B cell (primary cell): ENCODE results near the gene NINJ2. TPM values are rescaled to one million over a fixed set of nuclear protein-coding genes. Genes with fewer than 3 reads are reported as not detected.

Experiments
- ATAC-seq: fragments of 200-7000 bp; cut with Tn5 transposase; one replicate; pipeline ENCODE4 v1.10.0; 2021; ENCODE audit warnings: low read depth, mild to moderate bottlenecking, moderate number of reproducible peaks, moderate library complexity
- CTCF ChIA-PET: fragments of 350-600 bp; sonication (Branson Sonifier 250); formaldehyde crosslinking; loops from one replicate; lab custom pipeline; 2021; ENCODE audit warnings: antibody characterized with exemption, inconsistent platforms; lab: Charles Lee
- POLR2A ChIA-PET: fragments of 350-600 bp; sonication (Branson Sonifier 250); formaldehyde crosslinking; loops from one replicate; lab custom pipeline; 2021; ENCODE audit warnings: antibody characterized with exemption; lab: Charles Lee
- DNase-seq: peaks from one replicate; pipeline ENCODE4 v3.0.0; 2013
- H2AFZ ChIP-seq: 2 replicates; pipeline ENCODE4 v1.6.1; 2012; ENCODE audit warnings: mild to moderate bottlenecking, low read depth, low read length; ENCODE audit not compliant: insufficient read depth, poor library complexity, severe bottlenecking
- H3K27ac ChIP-seq, 2 donors: 1 replicate in 1 of 2; 2 replicates in 1 of 2; pipeline ENCODE4 v1.5.1; 2012 to 2013; ENCODE audit warnings: low read length in 2 of 2, mild to moderate bottlenecking in 2 of 2, moderate library complexity in 1 of 2
- H3K27me3 ChIP-seq, 4 experiments: fragments of 200-600 bp in 1 of 4; sonication (generic) in 1 of 4; replicated peaks in 1 of 4; 1 replicate in 2 of 4; 2 replicates in 2 of 4; pipeline versions ENCODE4 v1.6.1 to v1.7.0; 2013 to 2016; ENCODE audit warnings: low read length in 3 of 4, mild to moderate bottlenecking in 2 of 4, mixed read lengths in 1 of 4, moderate library complexity in 1 of 4; ENCODE audit not compliant: insufficient read depth in 4 of 4, control insufficient read depth in 3 of 4; ENCODE audit errors: control extremely low read depth in 1 of 4
- H3K36me3 ChIP-seq, 2 experiments: replicated peaks in 1 of 2; 1 replicate in 1 of 2; 2 replicates in 1 of 2; pipeline versions ENCODE4 v1.6.1 to v1.7.1; 2013; ENCODE audit warnings: low read length in 1 of 2; ENCODE audit not compliant: insufficient read depth in 2 of 2, control insufficient read depth in 1 of 2; ENCODE audit errors: control extremely low read depth in 1 of 2, extremely low read depth in 1 of 2
- H3K4me1 ChIP-seq, 2 donors: fragments of 200-600 bp in 1 of 2; sonication (generic) in 1 of 2; 1 replicate in 1 of 2; 2 replicates in 1 of 2; pipeline versions ENCODE4 v1.5.1 to v1.6.1; 2013 to 2017; ENCODE audit warnings: low read length in 2 of 2; ENCODE audit not compliant: control insufficient read depth in 2 of 2, insufficient read depth in 2 of 2
- H3K4me2 ChIP-seq: replicated peaks from 2 replicates; pipeline ENCODE3; 2012; ENCODE audit warnings: mild to moderate bottlenecking, low read depth, low read length; ENCODE audit not compliant: poor library complexity, severe bottlenecking
- H3K4me3 ChIP-seq, 5 experiments: fragments of 200-600 bp in 1 of 5; sonication (generic) in 1 of 5; 1 replicate in 3 of 5; 2 replicates in 2 of 5; pipeline versions ENCODE4 v1.5.1 to v1.7.0; 2011 to 2016; ENCODE audit warnings: low read length in 4 of 5, mild to moderate bottlenecking in 4 of 5, low read depth in 2 of 5, control low read depth in 1 of 5, moderate library complexity in 1 of 5; ENCODE audit not compliant: insufficient read depth in 1 of 5; ENCODE audit errors: control extremely low read depth in 1 of 5, extremely low read depth in 1 of 5
- H3K79me2 ChIP-seq: fragments of 200-600 bp; sonication (generic); one replicate; pipeline ENCODE4 v1.6.0; 2016; ENCODE audit warnings: low read length; ENCODE audit not compliant: control insufficient read depth, insufficient read depth
- H3K9ac ChIP-seq: fragments of 200-600 bp; sonication (generic); 2 replicates; pipeline ENCODE4 v1.6.1; 2017; ENCODE audit warnings: mild to moderate bottlenecking, low read length, moderate library complexity
- H3K9me3 ChIP-seq, 3 donors: one replicate each; pipeline versions ENCODE4 v1.6.1 to v1.7.1; 2013; ENCODE audit warnings: low read length in 2 of 3; ENCODE audit not compliant: control insufficient read depth in 2 of 3, insufficient read depth in 1 of 3; ENCODE audit errors: control extremely low read depth in 1 of 3
- H4K20me1 ChIP-seq: 2 replicates; pipeline ENCODE4 v1.6.0; 2012; ENCODE audit warnings: mild to moderate bottlenecking, low read length; ENCODE audit not compliant: insufficient read depth, control insufficient read depth, poor library complexity, severe bottlenecking
- H3K27ac Mint-ChIP-seq: one replicate; pipeline ENCODE4 v1.8.0; 2021; ENCODE audit warnings: mixed read lengths
- H3K27me3 Mint-ChIP-seq: one replicate; pipeline ENCODE4 v1.8.0; 2021; ENCODE audit warnings: mixed read lengths
- H3K4me1 Mint-ChIP-seq: one replicate; pipeline ENCODE4 v1.8.0; 2021; ENCODE audit warnings: mixed read lengths
- H3K4me3 Mint-ChIP-seq: one replicate; pipeline ENCODE4 v1.8.0; 2021; ENCODE audit warnings: mixed read lengths
- H3K9me3 Mint-ChIP-seq: one replicate; pipeline ENCODE4 v1.8.0; 2022; ENCODE audit warnings: mixed read lengths; ENCODE audit not compliant: insufficient read depth
- EZH2 ChIP-seq: IDR thresholded peaks from 2 replicates; pipeline ENCODE4 v1.6.1; 2012; ENCODE audit warnings: borderline replicate concordance, low read depth, mild to moderate bottlenecking, moderate library complexity, low read length; ENCODE audit not compliant: insufficient read depth, poor library complexity, severe bottlenecking
- WGBS: methylation state at CpG from one replicate; pipeline ENCODE4 v1.1.5; 2013; ENCODE audit warnings: missing lambda C conversion rate; ENCODE audit not compliant: insufficient coverage; 5-methylcytosine and 5-hydroxymethylcytosine counted together
- intact Hi-C: fragments of 100-400 bp; cut with micrococcal nuclease; formaldehyde crosslinking; loops from one replicate; pipeline ENCODE4 v1.10.0; 2022
- polyA plus RNA-seq: library from polyadenylated mRNA; depleted of rRNA; stranded (reverse); fragments of >200 nt; gene quantifications from 2 replicates; pipeline ENCODE4 v1.2.3, GENCODE V29; 2012
- total RNA-seq, 2 donors: library from RNA; stranded (reverse); fragments of 120-200 nt in 1 of 2; gene quantifications; 1 replicate in 1 of 2; 2 replicates in 1 of 2; pipeline versions ENCODE4 v1.2.3 to v1.2.4, GENCODE V29; 2013 to 2022
- TF ChIP-seq, protein P1 (sequence below): fragments of 200-600 bp; IDR thresholded peaks from one replicate; pipeline ENCODE4 v1.8.0; 2022; ENCODE audit warnings: antibody characterized with exemption, mild to moderate bottlenecking

NINJ2 gene
- total and polyA plus RNA-seq, 2 donors (not counting 1 experiment from before 2014, with no cell fraction given) = 2.9 to 10.2 TPM

DNA sequence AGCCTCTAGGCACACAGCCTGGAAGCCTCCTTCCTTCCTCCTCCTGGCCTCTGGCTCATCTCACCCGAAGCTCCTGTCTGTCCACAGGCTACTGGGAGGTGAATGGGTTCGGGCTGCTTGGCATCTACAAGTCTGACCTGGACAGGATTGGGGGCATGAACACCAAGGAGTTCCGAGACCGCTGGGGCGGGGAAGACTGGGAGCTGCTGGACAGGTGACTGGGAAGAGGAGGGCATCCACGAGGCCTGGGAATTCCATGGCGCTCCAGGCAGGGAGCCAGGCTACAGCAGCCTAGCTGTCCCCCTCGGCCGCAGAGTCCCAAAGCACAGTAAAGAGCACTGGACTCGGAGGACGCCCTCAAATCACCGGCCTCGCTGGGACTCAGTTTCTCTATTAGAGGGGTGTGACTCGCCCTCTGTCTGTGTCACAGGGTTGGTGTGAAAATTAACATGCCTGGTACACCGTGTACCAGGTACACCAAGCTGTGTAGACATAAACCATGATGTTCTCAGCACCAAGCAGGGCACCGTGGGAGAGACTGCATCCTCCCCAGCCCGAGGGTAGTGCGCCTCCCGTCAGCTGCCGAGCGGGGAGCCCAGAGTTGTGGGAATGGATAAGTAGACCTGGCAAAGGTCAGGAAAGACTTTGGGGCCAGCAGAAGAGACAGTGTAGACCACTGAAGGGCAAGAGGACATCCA is 103.9 kb downstream of the NINJ2 start:
- peaks cover 0 to 3% (median 1%) of the 10 kb centered on the region in 4 experiments for H3K27me3 ChIP-seq
- Mint-ChIP-seq H3K4me1 (peaks cover 28% of the 10 kb centered on the region), H3K4me3 (no peak overlapping the region), H3K27ac (no peak overlapping the region), H3K27me3 (peaks cover 19% of the 10 kb centered on the region), H3K9me3 (no peaks in the 10 kb centered on the region)
- intact Hi-C loops = no loop called here
- H3K27ac ChIP-seq = no peak overlapping the region
- H3K4me3 ChIP-seq = no peak overlapping the region
- H3K9me3 ChIP-seq = no peaks in the 10 kb centered on the region
- H2AFZ ChIP-seq = no peak overlapping the region
- H3K9ac ChIP-seq = no peak overlapping the region
- no peak for ATAC-seq
- peaks cover 22 to 31% of the 10 kb centered on the region in 2 donors for H3K4me1 ChIP-seq
- ChIA-PET CTCF (interaction anchor here (1.2 kb wide), 1 partner anchor 12 kb away, joined by 4 read pairs; no protein-coding TSS in a partner anchor), POLR2A (no interaction called here)
- no peaks in the 10 kb centered on the region for H3K79me2 ChIP-seq
- no peak for DNase-seq
- no peak for TF ChIP-seq EZH2
- TF ChIP-seq, protein P1, sequence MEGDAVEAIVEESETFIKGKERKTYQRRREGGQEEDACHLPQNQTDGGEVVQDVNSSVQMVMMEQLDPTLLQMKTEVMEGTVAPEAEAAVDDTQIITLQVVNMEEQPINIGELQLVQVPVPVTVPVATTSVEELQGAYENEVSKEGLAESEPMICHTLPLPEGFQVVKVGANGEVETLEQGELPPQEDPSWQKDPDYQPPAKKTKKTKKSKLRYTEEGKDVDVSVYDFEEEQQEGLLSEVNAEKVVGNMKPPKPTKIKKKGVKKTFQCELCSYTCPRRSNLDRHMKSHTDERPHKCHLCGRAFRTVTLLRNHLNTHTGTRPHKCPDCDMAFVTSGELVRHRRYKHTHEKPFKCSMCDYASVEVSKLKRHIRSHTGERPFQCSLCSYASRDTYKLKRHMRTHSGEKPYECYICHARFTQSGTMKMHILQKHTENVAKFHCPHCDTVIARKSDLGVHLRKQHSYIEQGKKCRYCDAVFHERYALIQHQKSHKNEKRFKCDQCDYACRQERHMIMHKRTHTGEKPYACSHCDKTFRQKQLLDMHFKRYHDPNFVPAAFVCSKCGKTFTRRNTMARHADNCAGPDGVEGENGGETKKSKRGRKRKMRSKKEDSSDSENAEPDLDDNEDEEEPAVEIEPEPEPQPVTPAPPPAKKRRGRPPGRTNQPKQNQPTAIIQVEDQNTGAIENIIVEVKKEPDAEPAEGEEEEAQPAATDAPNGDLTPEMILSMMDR = no peak
- no peaks in the 10 kb centered on the region for H3K36me3 ChIP-seq
- H4K20me1 ChIP-seq = no peaks in the 10 kb centered on the region
- no peak overlapping the region for H3K4me2 ChIP-seq
- 91% methylated on average over 21 of the region's 21 CpGs for WGBS

DNA sequence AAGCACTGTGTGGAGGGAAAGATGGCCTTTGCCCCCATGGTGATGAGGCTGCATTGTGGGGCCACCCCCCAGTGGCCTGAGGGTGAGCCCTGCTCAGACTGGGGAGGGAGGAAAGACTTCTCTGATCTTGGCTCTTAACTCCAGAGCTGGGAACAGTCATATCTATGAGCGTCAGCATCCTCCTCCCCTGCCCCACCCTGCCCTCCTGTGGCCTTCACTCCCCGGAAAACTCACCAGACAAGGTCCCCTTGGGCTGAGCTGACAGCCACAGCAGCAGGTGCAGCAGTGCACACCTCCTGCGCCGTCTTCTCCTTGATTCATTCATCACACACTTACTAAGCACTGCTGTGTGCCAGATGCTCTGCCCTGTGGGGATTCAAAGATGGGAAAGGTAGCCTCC is 104.7 kb downstream of the NINJ2 start:
- intact Hi-C loops = no loop called here
- Histone ChIP-seq H3K79me2 (no peaks in the 10 kb centered on the region), H3K36me3 (no peaks in the 10 kb centered on the region), H3K9me3 (peaks cover 0 to 5% (median 0%) of the 10 kb centered on the region in 3 donors), H3K4me1 (peaks cover 16 to 23% of the 10 kb centered on the region in 2 donors), H3K27me3 (peaks cover 0 to 3% (median 1%) of the 10 kb centered on the region in 4 experiments), H2AFZ (no peak overlapping the region), H3K4me2 (no peak overlapping the region), H3K27ac (no peak overlapping the region), H3K9ac (no peak overlapping the region), H3K4me3 (no peak overlapping the region), H4K20me1 (no peaks in the 10 kb centered on the region)
- peaks cover 19% of the 10 kb centered on the region for H3K27me3 Mint-ChIP-seq
- DNase-seq (no peak), ATAC-seq (no peak)
- H3K4me1 Mint-ChIP-seq = peaks cover 20% of the 10 kb centered on the region
- TF ChIP-seq, protein P1 = no peak
- TF ChIP-seq EZH2 = no peak
- WGBS = 60% methylated on average over 1 of the region's 4 CpGs
- CTCF ChIA-PET = no interaction called here
- H3K27ac Mint-ChIP-seq = no peak overlapping the region
- no peak overlapping the region for H3K4me3 Mint-ChIP-seq
- no peaks in the 10 kb centered on the region for H3K9me3 Mint-ChIP-seq
- POLR2A ChIA-PET = no interaction called here
